HCT116 (cell line): ENCODE measurements around the gene AMBRA1. TPM values are rescaled to one million over a fixed set of nuclear protein-coding genes. Genes with fewer than 3 reads are reported as not detected.

ENCODE experiments used
- ATAC-seq: fragments of 200-7000 bp; cut with Tn5 transposase; 2 replicates; pipeline ENCODE4 v1.9.1; 2020; ENCODE audit warnings: mild to moderate bottlenecking, moderate library complexity
- BruUV-seq: library from RNA; stranded (reverse); fragments of 400-500 nt; replicated peaks from 2 replicates; lab custom pipeline; 2021; lab: Mats Ljungman, UMichigan
- CTCF ChIA-PET: fragments of 300-600 bp; sonication (Branson Sonifier 250); formaldehyde crosslinking; loops from one replicate; lab custom pipeline; 2021; ENCODE audit warnings: antibody characterized with exemption; lab: Charles Lee
- POLR2A ChIA-PET: fragments of 300-600, 350-600 bp; sonication (Branson Sonifier 250); formaldehyde crosslinking; loops from one replicate; lab custom pipeline; 2021; ENCODE audit warnings: antibody characterized with exemption; lab: Charles Lee
- RAD21 ChIA-PET, 2 experiments: fragments of 300-600 bp; sonication (Branson Sonifier 250); formaldehyde crosslinking; loops; one replicate each; lab custom pipeline; 2023; ENCODE audit warnings: low total read pairs in 2 of 2; ENCODE audit not compliant: uncharacterized antibody in 2 of 2, unreplicated experiment in 2 of 2, low non-redundant PET in 1 of 2; lab: Charles Lee
- DNase-seq: peaks from one replicate; pipeline ENCODE4 v3.0.0-alpha.2; 2010; ENCODE audit warnings: low read depth, low spot score
- H2AFZ ChIP-seq: fragments of 200-600 bp; shearing (Covaris generic), sonication (generic); 2 replicates; pipeline ENCODE4 v1.6.1; 2017; ENCODE audit warnings: low read depth, mixed run types, mixed read lengths, antibody characterized with exemption, low read length; ENCODE audit not compliant: poor library complexity, severe bottlenecking
- H3K27ac ChIP-seq: 2 replicates; pipeline ENCODE4 v1.5.1; 2012; ENCODE audit warnings: low read depth, low read length
- H3K27me3 ChIP-seq: fragments of 200-600 bp; sonication (generic); 2 replicates; pipeline ENCODE4 v1.6.1; 2016; ENCODE audit warnings: mixed run types, low read length, mixed read lengths; ENCODE audit not compliant: insufficient read depth
- H3K36me3 ChIP-seq, 2 experiments: fragments of 200-500 bp in 1 of 2; fragments of 200-600 bp in 1 of 2; sonication (Bioruptor generic) in 1 of 2; sonication (generic) in 1 of 2; 2 replicates each; pipeline versions ENCODE4 v1.5.1 to v1.6.1; 2014 to 2016; ENCODE audit warnings: low read length in 2 of 2, inconsistent platforms in 1 of 2, mixed read lengths in 1 of 2, mixed run types in 1 of 2; ENCODE audit not compliant: insufficient read depth in 2 of 2, control insufficient read depth in 1 of 2
- H3K4me1 ChIP-seq, 2 experiments: fragments of 200-600 bp in 1 of 2; sonication (generic) in 1 of 2; 2 replicates each; pipeline versions ENCODE4 v1.5.1 to v1.6.1; 2012 to 2017; ENCODE audit warnings: low read length in 2 of 2, inconsistent platforms in 1 of 2, mild to moderate bottlenecking in 1 of 2, mixed read lengths in 1 of 2, mixed run types in 1 of 2, moderate library complexity in 1 of 2; ENCODE audit not compliant: insufficient read depth in 2 of 2, control insufficient read depth in 1 of 2
- H3K4me2 ChIP-seq: fragments of 200-600 bp; sonication (generic); 2 replicates; pipeline ENCODE4 v1.6.1; 2017; ENCODE audit warnings: mixed run types, low read length, mixed read lengths
- H3K4me3 ChIP-seq, 2 experiments: fragments of 200-600 bp in 1 of 2; sonication (generic) in 1 of 2; replicated peaks in 1 of 2; 2 replicates each; pipeline ENCODE4 v1.5.1; 2011 to 2016; ENCODE audit warnings: low read length in 2 of 2, control low read depth in 1 of 2, low read depth in 1 of 2, mild to moderate bottlenecking in 1 of 2, mixed read lengths in 1 of 2, mixed run types in 1 of 2
- H3K79me2 ChIP-seq: fragments of 200-600 bp; sonication (generic); 2 replicates; pipeline ENCODE4 v1.6.1; 2017; ENCODE audit warnings: mild to moderate bottlenecking, mixed run types, low read length, moderate library complexity, mixed read lengths; ENCODE audit not compliant: insufficient read depth
- H3K9ac ChIP-seq: fragments of 200-600 bp; sonication (generic); 2 replicates; pipeline ENCODE4 v1.6.1; 2016; ENCODE audit warnings: low read length, mixed read lengths
- H3K9me2 ChIP-seq: fragments of 200-600 bp; sonication (generic), shearing (Covaris generic); 2 replicates; pipeline ENCODE4 v1.6.1; 2017; ENCODE audit warnings: mixed run types, mild to moderate bottlenecking, moderate library complexity; ENCODE audit not compliant: insufficient read depth
- H3K9me3 ChIP-seq, 2 experiments: fragments of 200-500 bp in 1 of 2; fragments of 200-600 bp in 1 of 2; sonication (Bioruptor generic) in 1 of 2; sonication (generic) in 1 of 2; 2 replicates each; pipeline ENCODE4 v1.6.1; 2014 to 2017; ENCODE audit warnings: low read length in 2 of 2, mixed read lengths in 2 of 2, inconsistent platforms in 1 of 2, low read depth in 1 of 2, mild to moderate bottlenecking in 1 of 2, mixed run types in 1 of 2, moderate library complexity in 1 of 2; ENCODE audit not compliant: control insufficient read depth in 1 of 2, insufficient read depth in 1 of 2
- H4K20me1 ChIP-seq: fragments of 200-600 bp; sonication (generic), shearing (Covaris generic); 2 replicates; pipeline ENCODE4 v1.6.1; 2017; ENCODE audit warnings: mixed run types, mild to moderate bottlenecking, moderate library complexity; ENCODE audit not compliant: insufficient read depth
- CEBPB ChIP-seq: IDR thresholded peaks from 2 replicates; pipeline ENCODE4 v1.6.1; 2012; ENCODE audit warnings: low read depth
- EGR1 ChIP-seq: IDR thresholded peaks from 2 replicates; pipeline ENCODE4 v1.6.1; 2012; ENCODE audit warnings: low read depth
- ELF1 ChIP-seq: IDR thresholded peaks from 2 replicates; pipeline ENCODE4 v1.6.1; 2012; ENCODE audit warnings: low read depth, borderline replicate concordance
- EZH2 ChIP-seq: fragments of 200-600 bp; sonication (generic); IDR thresholded peaks from 2 replicates; pipeline ENCODE4 v1.6.1; 2017; ENCODE audit warnings: antibody characterized with exemption, mixed run types
- POLR2A ChIP-seq: IDR thresholded peaks from 2 replicates; pipeline ENCODE4 v1.7.0; 2011; ENCODE audit warnings: borderline replicate concordance; ENCODE audit not compliant: insufficient read depth, insufficient read length; ENCODE audit errors: extremely low read depth
- RAD21 ChIP-seq: IDR thresholded peaks from 2 replicates; pipeline ENCODE4 v1.6.1; 2012; ENCODE audit warnings: low read depth, mild to moderate bottlenecking
- SIN3A ChIP-seq: IDR thresholded peaks from 2 replicates; pipeline ENCODE4 v1.6.1; 2012; ENCODE audit warnings: low read depth
- SP1 ChIP-seq: IDR thresholded peaks from 2 replicates; pipeline ENCODE4 v1.6.1; 2012; ENCODE audit warnings: low read depth
- TCF7L2 ChIP-seq: IDR thresholded peaks from 2 replicates; pipeline ENCODE4 v1.7.0; 2011; ENCODE audit warnings: borderline replicate concordance, inconsistent platforms; ENCODE audit not compliant: insufficient read depth, insufficient read length; ENCODE audit errors: extremely low read depth
- intact Hi-C: fragments of 100-400 bp; cut with micrococcal nuclease; formaldehyde crosslinking; loops from 2 replicates; pipeline ENCODE4 v1.10.0; 2022
- total RNA-seq: library from RNA; stranded (reverse); gene quantifications from one replicate; pipeline ENCODE4 v1.2.1, GENCODE V29; 2021; ENCODE audit not compliant: unreplicated experiment
- TF ChIP-seq, protein P1 (sequence below): IDR thresholded peaks from 2 replicates; pipeline ENCODE4 v1.6.1; 2012
- TF ChIP-seq, protein P2 (sequence below): IDR thresholded peaks from 2 replicates; pipeline ENCODE4 v1.6.1; 2012; ENCODE audit warnings: low read depth

AMBRA1 gene
- total RNA-seq, 1 experiment from 2014 or later, result 22.7 TPM

DNA sequence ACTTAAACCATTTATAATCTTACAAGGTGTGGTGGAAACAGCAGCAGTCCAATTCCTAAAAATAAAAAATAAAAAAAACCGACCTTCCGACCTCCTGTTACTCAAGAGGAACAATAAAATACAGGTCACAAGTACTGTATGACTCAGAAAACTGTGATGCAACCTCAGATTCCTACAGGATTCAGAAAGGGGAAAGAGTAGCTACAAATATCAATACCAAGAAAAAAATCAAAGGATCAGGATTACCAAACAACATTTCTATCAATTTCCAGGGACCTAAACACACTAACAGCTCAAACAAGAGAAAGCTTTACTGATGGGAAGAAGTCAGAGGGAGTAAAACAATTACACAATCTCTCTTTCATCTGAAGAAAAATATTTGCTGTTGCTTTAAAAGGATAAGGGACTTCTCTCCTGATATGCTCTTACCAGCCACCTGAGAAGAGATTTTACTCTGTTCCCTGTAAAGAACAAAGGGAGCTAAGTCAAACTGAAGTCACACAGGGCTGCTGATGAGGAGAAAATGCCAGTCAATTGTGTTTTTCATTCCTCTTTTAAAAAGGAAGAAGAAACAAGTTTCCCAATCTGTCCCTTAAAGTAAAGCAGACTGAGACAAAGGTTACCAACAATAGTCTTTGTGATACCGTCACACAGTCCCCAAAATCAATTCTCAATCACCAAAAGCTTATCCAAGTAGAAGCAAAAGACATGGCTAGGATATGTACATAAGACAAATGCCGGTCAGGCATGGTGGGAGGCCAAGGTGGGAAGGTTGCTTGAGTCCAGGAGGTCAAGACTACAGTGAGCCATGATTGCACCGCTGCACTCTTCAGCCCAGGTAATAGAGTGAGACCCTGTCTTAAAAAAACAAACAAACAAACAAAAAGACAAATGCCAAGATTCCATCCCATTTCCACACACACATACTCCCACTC, 39.3 kb downstream of the AMBRA1 start (continued):
- TF ChIP-seq RAD21 (no peak), EZH2 (no peak), ELF1 (no peak), CEBPB (peak; percentile 99), SIN3A (peak; percentile 68)
- TF ChIP-seq, protein P1, sequence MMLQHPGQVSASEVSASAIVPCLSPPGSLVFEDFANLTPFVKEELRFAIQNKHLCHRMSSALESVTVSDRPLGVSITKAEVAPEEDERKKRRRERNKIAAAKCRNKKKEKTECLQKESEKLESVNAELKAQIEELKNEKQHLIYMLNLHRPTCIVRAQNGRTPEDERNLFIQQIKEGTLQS, result peak; percentile 93

DNA sequence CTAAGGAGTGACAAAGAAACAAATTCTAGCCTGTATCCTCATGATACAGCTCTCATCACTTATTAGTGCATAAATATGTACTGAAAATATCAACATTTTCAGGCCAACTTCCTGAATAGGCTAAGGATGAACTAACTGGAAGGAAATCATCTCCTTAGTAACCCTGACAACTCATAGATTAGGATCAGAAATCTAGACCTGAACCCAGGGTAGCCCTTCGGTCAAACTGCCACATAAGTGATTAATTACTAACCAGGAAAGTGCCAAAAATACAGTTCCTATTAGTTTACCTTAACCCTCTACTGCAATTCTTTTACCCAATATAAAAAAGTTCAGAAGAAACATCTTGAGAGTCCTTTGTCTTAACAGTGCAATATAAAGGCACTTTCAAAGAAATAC, 40.0 kb downstream of the AMBRA1 start:
- BruUV-seq, result no TSS peak
- ChIA-PET RAD21 (interaction anchor here in 1 of 2 experiments (0.7 kb wide), 1 partner anchor 40 kb away, joined by 3 read pairs; no protein-coding TSS in a partner anchor), POLR2A (no interaction called here), CTCF (interaction anchor here (1.0 to 1.6 kb wide), 3 partner anchors 12 to 190 kb away, joined by 3 to 6 read pairs (median 3); no protein-coding TSS in a partner anchor)
- Histone ChIP-seq H4K20me1 (no peaks in the 10 kb centered on the region), H2AFZ (no peak overlapping the region), H3K4me2 (peak overlapping the region; percentile 77), H3K27ac (peak overlapping the region; percentile 76), H3K79me2 (peaks cover 75% of the 10 kb centered on the region), H3K4me1 (peaks cover 51 to 60% of the 10 kb centered on the region in 2 experiments), H3K9me3 (no peaks in the 10 kb centered on the region), H3K36me3 (no peaks in the 10 kb centered on the region), H3K4me3 (peak overlapping the region; percentile 1 to 32; a peak in 3 of 4 replicates), H3K27me3 (no peaks in the 10 kb centered on the region), H3K9me2 (peaks cover 2% of the 10 kb centered on the region; the same call in 1 of the 2 replicates), H3K9ac (peak overlapping the region; percentile 45)
- intact Hi-C loops, result loop anchor here (1.0 kb wide), 1 partner anchor 63 kb away; the partner anchor contains the start of genes ATG13 and HARBI1
- DNase-seq (peak; percentile 62), ATAC-seq (peak; percentile 64)
- TF ChIP-seq CEBPB, result no peak
- no peak for TF ChIP-seq POLR2A
- no peak for TF ChIP-seq RAD21
- no peak for TF ChIP-seq SP1
- TF ChIP-seq, protein P2, sequence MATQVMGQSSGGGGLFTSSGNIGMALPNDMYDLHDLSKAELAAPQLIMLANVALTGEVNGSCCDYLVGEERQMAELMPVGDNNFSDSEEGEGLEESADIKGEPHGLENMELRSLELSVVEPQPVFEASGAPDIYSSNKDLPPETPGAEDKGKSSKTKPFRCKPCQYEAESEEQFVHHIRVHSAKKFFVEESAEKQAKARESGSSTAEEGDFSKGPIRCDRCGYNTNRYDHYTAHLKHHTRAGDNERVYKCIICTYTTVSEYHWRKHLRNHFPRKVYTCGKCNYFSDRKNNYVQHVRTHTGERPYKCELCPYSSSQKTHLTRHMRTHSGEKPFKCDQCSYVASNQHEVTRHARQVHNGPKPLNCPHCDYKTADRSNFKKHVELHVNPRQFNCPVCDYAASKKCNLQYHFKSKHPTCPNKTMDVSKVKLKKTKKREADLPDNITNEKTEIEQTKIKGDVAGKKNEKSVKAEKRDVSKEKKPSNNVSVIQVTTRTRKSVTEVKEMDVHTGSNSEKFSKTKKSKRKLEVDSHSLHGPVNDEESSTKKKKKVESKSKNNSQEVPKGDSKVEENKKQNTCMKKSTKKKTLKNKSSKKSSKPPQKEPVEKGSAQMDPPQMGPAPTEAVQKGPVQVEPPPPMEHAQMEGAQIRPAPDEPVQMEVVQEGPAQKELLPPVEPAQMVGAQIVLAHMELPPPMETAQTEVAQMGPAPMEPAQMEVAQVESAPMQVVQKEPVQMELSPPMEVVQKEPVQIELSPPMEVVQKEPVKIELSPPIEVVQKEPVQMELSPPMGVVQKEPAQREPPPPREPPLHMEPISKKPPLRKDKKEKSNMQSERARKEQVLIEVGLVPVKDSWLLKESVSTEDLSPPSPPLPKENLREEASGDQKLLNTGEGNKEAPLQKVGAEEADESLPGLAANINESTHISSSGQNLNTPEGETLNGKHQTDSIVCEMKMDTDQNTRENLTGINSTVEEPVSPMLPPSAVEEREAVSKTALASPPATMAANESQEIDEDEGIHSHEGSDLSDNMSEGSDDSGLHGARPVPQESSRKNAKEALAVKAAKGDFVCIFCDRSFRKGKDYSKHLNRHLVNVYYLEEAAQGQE, result no peak
- no peak for TF ChIP-seq TCF7L2
- 0 out of 2 replicates have a peak, but pooled peaks have one; percentile 6 for TF ChIP-seq ELF1
- TF ChIP-seq EGR1, result no peak
